TTC549 (cell line): ENCODE measurements around the gene ILDR1.
"Not testable (repeated sequence)": the region's sequence is repeated elsewhere in the genome, so short reads cannot be mapped to it uniquely, and the experiment has no call there.

Experiments
- FAIRE-seq: peaks from 2 replicates; lab custom pipeline; 2012; peaks lifted over from hg19 to GRCh38; lab: Jason Lieb, UNC

The ILDR1 gene

DNA sequence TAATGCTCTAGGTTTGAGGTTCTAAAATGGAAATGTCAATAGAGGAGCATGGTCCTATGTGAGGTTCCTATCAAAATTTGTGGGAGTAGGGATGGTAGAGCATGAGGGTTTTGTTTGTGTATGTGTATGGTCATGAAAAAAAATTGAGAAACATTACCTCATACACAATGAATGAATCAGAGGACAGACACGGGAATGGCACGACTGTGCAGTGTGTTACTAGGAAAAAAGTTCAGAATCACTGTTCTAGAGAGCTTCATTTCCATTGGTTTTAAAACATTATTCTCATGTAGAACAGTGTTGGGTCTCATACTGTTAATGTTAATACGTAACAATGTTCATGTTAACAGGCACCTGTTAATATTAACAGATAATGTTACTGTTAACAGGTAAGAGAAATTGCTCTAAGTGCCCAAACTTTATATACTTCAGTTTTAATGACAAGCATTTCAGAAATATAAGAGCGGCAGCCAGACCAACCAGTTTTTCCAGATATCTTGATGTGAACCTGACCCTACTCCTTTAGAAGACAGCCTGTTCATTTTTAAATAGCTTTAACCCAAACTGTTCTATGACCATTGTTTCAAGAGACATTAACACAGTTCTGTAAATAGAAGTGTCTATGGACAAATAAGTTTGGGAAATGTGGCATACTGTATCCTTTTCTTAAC, 79.8 kb downstream of the ILDR1 start:
- no peak for FAIRE-seq

DNA sequence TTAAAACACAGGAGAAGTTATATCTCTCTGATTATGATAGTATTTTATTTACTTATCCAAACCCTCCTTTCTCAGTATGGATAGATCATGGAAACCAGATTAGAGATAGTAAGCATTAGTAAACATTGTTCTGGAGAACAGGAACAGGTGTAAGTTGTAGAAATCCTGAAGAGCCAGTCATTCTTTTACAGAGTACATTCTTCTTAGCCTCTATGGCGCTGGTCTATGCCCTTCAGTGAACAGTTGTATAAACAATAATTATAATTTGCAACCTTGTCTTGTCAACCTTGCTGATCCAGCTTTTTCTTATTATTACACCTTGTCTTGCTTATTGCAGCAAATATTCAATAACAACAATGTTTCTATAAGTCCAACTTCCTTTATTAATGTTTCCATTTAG, 80.5 kb downstream of the ILDR1 start:
- no peak for FAIRE-seq

DNA sequence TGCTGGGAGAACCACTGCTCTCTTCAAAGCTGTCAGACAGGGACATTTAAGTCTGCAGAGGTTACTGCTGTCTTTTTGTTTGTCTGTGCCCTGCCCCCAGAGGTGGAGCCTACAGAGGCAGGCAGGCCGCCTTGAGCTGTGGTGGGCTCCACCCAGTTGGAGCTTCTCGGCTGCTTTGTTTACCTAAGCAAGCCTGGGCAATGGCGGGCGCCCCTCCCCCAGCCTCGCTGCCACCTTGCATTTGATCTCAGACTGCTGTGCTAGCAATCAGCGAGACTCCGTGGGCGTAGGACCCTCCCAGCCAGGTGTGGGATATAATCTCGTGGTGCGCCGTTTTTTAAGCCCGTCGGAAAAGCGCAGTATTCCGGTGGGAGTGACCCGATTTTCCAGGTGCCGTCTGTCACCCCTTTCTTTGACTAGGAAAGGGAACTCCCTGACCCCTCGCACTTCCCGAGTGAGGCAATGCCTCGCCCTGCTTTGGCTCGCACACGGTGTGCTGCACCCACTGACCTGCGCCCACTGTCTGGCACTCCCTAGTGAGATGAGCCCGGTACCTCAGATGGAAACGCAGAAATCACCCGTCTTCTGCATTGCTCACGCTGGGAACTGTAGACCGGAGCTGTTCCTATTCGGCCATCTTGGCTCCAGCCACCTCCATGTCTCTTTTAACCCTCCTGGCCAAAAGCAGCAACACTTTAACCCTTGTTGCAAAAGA, 83.7 kb downstream of the ILDR1 start:
- FAIRE-seq: not testable (repeated sequence)
